T-helper 2 cell treated with Interferon-gamma antibody and Interleukin-4, amounts not matched to agents 5 μg/mL and 100 μg/mL, for 36 hours (primary cell): ENCODE results near the gene ADGRD1.

Experiments
- DNase-seq: peaks from one replicate; pipeline ENCODE4 v3.0.0; 2021; ENCODE audit warnings: low spot score
- H3K27ac Mint-ChIP-seq: one replicate; pipeline ENCODE4 v1.8.0; 2021; ENCODE audit warnings: mild to moderate bottlenecking, mixed read lengths
- H3K27me3 Mint-ChIP-seq: one replicate; pipeline ENCODE4 v1.8.0; 2021; ENCODE audit warnings: low read depth, mixed read lengths
- H3K36me3 Mint-ChIP-seq: one replicate; pipeline ENCODE4 v1.8.0; 2021; ENCODE audit warnings: low read depth, mixed read lengths
- H3K4me1 Mint-ChIP-seq: one replicate; pipeline ENCODE4 v1.8.0; 2021; ENCODE audit warnings: low read depth, mixed read lengths
- H3K4me3 Mint-ChIP-seq: one replicate; pipeline ENCODE4 v1.8.0; 2022; ENCODE audit warnings: mild to moderate bottlenecking, moderate library complexity, mixed read lengths
- H3K9me3 Mint-ChIP-seq: one replicate; pipeline ENCODE4 v1.8.0; 2021; ENCODE audit warnings: mixed read lengths

ADGRD1 gene

GRCh38 chr12:131006036-131006735 lies 52.5 kb downstream of the ADGRD1 start:
- DNase-seq = no peak
- H3K4me3 Mint-ChIP-seq = no peak overlapping the region
- no peak overlapping the region for H3K27ac Mint-ChIP-seq
- H3K27me3 Mint-ChIP-seq = no peaks in the 10 kb centered on the region
- H3K9me3 Mint-ChIP-seq = no peaks in the 10 kb centered on the region
- no peaks in the 10 kb centered on the region for H3K36me3 Mint-ChIP-seq
- no peaks in the 10 kb centered on the region for H3K4me1 Mint-ChIP-seq

- no peak for DNase-seq
- Mint-ChIP-seq H3K27me3 (no peaks in the 10 kb centered on the region), H3K9me3 (no peaks in the 10 kb centered on the region), H3K27ac (no peak overlapping the region), H3K4me1 (no peaks in the 10 kb centered on the region), H3K4me3 (no peak overlapping the region), H3K36me3 (no peaks in the 10 kb centered on the region)
These were observed 53.5 kb downstream of the ADGRD1 start for GRCh38 chr12:131007031-131007739.

- Mint-ChIP-seq H3K27me3 (no peaks in the 10 kb centered on the region), H3K4me1 (no peaks in the 10 kb centered on the region), H3K36me3 (no peaks in the 10 kb centered on the region), H3K9me3 (no peaks in the 10 kb centered on the region), H3K4me3 (no peak overlapping the region), H3K27ac (no peak overlapping the region)
- no peak for DNase-seq
These were observed 54.0 kb downstream of the ADGRD1 start for GRCh38 chr12:131007740-131008117.

GRCh38 chr12:131008131-131008912 lies 54.6 kb downstream of the ADGRD1 start:
- DNase-seq = no peak
- no peaks in the 10 kb centered on the region for H3K4me1 Mint-ChIP-seq
- H3K9me3 Mint-ChIP-seq = no peaks in the 10 kb centered on the region
- H3K27me3 Mint-ChIP-seq = no peaks in the 10 kb centered on the region
- H3K4me3 Mint-ChIP-seq = no peak overlapping the region
- H3K27ac Mint-ChIP-seq = no peak overlapping the region
- no peaks in the 10 kb centered on the region for H3K36me3 Mint-ChIP-seq

GRCh38 chr12:131008913-131009270 lies 55.2 kb downstream of the ADGRD1 start:
- no peaks in the 10 kb centered on the region for H3K27me3 Mint-ChIP-seq
- H3K4me1 Mint-ChIP-seq = no peaks in the 10 kb centered on the region
- no peaks in the 10 kb centered on the region for H3K9me3 Mint-ChIP-seq
- no peak for DNase-seq
- H3K4me3 Mint-ChIP-seq = no peak overlapping the region
- no peaks in the 10 kb centered on the region for H3K36me3 Mint-ChIP-seq
- H3K27ac Mint-ChIP-seq = no peak overlapping the region

GRCh38 chr12:131009595-131010395 lies 56.1 kb downstream of the ADGRD1 start:
- no peaks in the 10 kb centered on the region for H3K9me3 Mint-ChIP-seq
- no peak overlapping the region for H3K27ac Mint-ChIP-seq
- H3K36me3 Mint-ChIP-seq = no peaks in the 10 kb centered on the region
- no peak for DNase-seq
- no peaks in the 10 kb centered on the region for H3K27me3 Mint-ChIP-seq
- H3K4me1 Mint-ChIP-seq = no peaks in the 10 kb centered on the region
- H3K4me3 Mint-ChIP-seq = no peak overlapping the region

GRCh38 chr12:131010396-131011131 lies 56.9 kb downstream of the ADGRD1 start:
- H3K9me3 Mint-ChIP-seq = no peaks in the 10 kb centered on the region
- no peak overlapping the region for H3K27ac Mint-ChIP-seq
- DNase-seq = no peak
- no peaks in the 10 kb centered on the region for H3K27me3 Mint-ChIP-seq
- no peak overlapping the region for H3K4me3 Mint-ChIP-seq
- H3K4me1 Mint-ChIP-seq = no peaks in the 10 kb centered on the region
- no peaks in the 10 kb centered on the region for H3K36me3 Mint-ChIP-seq

- Mint-ChIP-seq H3K27ac (no peak overlapping the region), H3K4me1 (no peaks in the 10 kb centered on the region), H3K4me3 (no peak overlapping the region), H3K36me3 (no peaks in the 10 kb centered on the region), H3K9me3 (no peaks in the 10 kb centered on the region), H3K27me3 (no peaks in the 10 kb centered on the region)
- no peak for DNase-seq
These were observed 57.7 kb downstream of the ADGRD1 start for GRCh38 chr12:131011165-131012079.

GRCh38 chr12:131012279-131013069 lies 58.8 kb downstream of the ADGRD1 start:
- H3K27ac Mint-ChIP-seq = no peak overlapping the region
- no peaks in the 10 kb centered on the region for H3K27me3 Mint-ChIP-seq
- H3K9me3 Mint-ChIP-seq = no peaks in the 10 kb centered on the region
- H3K36me3 Mint-ChIP-seq = no peaks in the 10 kb centered on the region
- H3K4me1 Mint-ChIP-seq = no peaks in the 10 kb centered on the region
- DNase-seq = no peak
- no peak overlapping the region for H3K4me3 Mint-ChIP-seq

GRCh38 chr12:131013118-131013517 lies 59.4 kb downstream of the ADGRD1 start:
- Mint-ChIP-seq H3K27me3 (no peaks in the 10 kb centered on the region), H3K4me3 (no peak overlapping the region), H3K4me1 (no peaks in the 10 kb centered on the region), H3K9me3 (no peaks in the 10 kb centered on the region), H3K27ac (no peak overlapping the region), H3K36me3 (no peaks in the 10 kb centered on the region)
- no peak for DNase-seq

- no peak overlapping the region for H3K4me3 Mint-ChIP-seq
- no peaks in the 10 kb centered on the region for H3K4me1 Mint-ChIP-seq
- no peaks in the 10 kb centered on the region for H3K27me3 Mint-ChIP-seq
- H3K9me3 Mint-ChIP-seq = no peaks in the 10 kb centered on the region
- H3K36me3 Mint-ChIP-seq = no peaks in the 10 kb centered on the region
- DNase-seq = no peak
- H3K27ac Mint-ChIP-seq = no peak overlapping the region
These were observed 60.6 kb downstream of the ADGRD1 start for GRCh38 chr12:131014343-131014742.
